DOHH2 (cell line): Measurements from ENCODE around the gene TMEM109.
A peak's percentile ranks its signal among the peaks of the same experiment; 100 is the strongest.

Experiments used
- H3F3A ChIP-seq: fragments of 200-600 bp; sonication (generic), shearing (Covaris generic); 2 replicates; pipeline ENCODE4 v1.6.0; 2016; ENCODE audit warnings: antibody characterized with exemption, mild to moderate bottlenecking; ENCODE audit not compliant: control insufficient read depth, insufficient read depth
- H3K27ac ChIP-seq: fragments of 200-600 bp; sonication (generic); 2 replicates; pipeline ENCODE4 v1.5.1; 2014; ENCODE audit warnings: low read depth, mild to moderate bottlenecking, low read length, moderate library complexity
- H3K27me3 ChIP-seq: fragments of 200-600 bp; sonication (generic); 2 replicates; pipeline ENCODE4 v1.6.1; 2014; ENCODE audit warnings: mild to moderate bottlenecking, low read length, mixed read lengths; ENCODE audit not compliant: control insufficient read depth
- H3K36me3 ChIP-seq: fragments of 200-600 bp; sonication (generic); 2 replicates; pipeline ENCODE4 v1.6.1; 2014; ENCODE audit warnings: mild to moderate bottlenecking, low read length, moderate library complexity, mixed read lengths; ENCODE audit not compliant: control insufficient read depth
- H3K4me1 ChIP-seq: fragments of 200-600 bp; sonication (generic); 2 replicates; pipeline ENCODE4 v1.6.1; 2014; ENCODE audit warnings: mild to moderate bottlenecking, low read length, mixed read lengths; ENCODE audit not compliant: control insufficient read depth
- H3K4me2 ChIP-seq: fragments of 200-600 bp; sonication (generic); 2 replicates; pipeline ENCODE4 v1.6.0; 2014; ENCODE audit warnings: mild to moderate bottlenecking, low read length, moderate library complexity
- H3K4me3 ChIP-seq: fragments of 200-600 bp; sonication (generic); 2 replicates; pipeline ENCODE4 v1.5.1; 2014; ENCODE audit warnings: mild to moderate bottlenecking, low read length, mixed read lengths
- H3K79me2 ChIP-seq: fragments of 200-600 bp; sonication (generic); 2 replicates; pipeline ENCODE4 v1.6.1; 2014; ENCODE audit warnings: mild to moderate bottlenecking, low read length, mixed read lengths; ENCODE audit not compliant: control insufficient read depth
- H3K9me2 ChIP-seq: fragments of 200-600 bp; sonication (generic); replicated peaks from 2 replicates; pipeline ENCODE4 v1.6.1; 2014; ENCODE audit warnings: mild to moderate bottlenecking, low read length, mixed read lengths; ENCODE audit not compliant: control insufficient read depth
- H3K9me3 ChIP-seq: fragments of 200-600 bp; sonication (generic); 2 replicates; pipeline ENCODE4 v1.6.1; 2014; ENCODE audit warnings: antibody characterized with exemption, low read length, mixed read lengths; ENCODE audit not compliant: control insufficient read depth, insufficient read depth
- H4K20me1 ChIP-seq: fragments of 200-600 bp; sonication (generic); 2 replicates; pipeline ENCODE4 v1.6.0; 2014; ENCODE audit warnings: low read depth, mild to moderate bottlenecking, antibody characterized with exemption, low read length, moderate library complexity; ENCODE audit not compliant: control insufficient read depth, insufficient read depth
- EZH2phosphoT487 ChIP-seq: fragments of 200-600 bp; sonication (generic); IDR thresholded peaks from 2 replicates; pipeline ENCODE4 v1.6.1; 2017; ENCODE audit warnings: borderline replicate concordance, mild to moderate bottlenecking, antibody characterized with exemption, low read length, moderate library complexity, mixed read lengths
- TF ChIP-seq, protein P1 (sequence below): fragments of 200-600 bp; sonication (generic); IDR thresholded peaks from one replicate; pipeline ENCODE4 v1.5.1; 2014; ENCODE audit warnings: antibody characterized with exemption, mild to moderate bottlenecking, low read depth, low read length; ENCODE audit not compliant: poor library complexity, severe bottlenecking

The TMEM109 gene

DNA sequence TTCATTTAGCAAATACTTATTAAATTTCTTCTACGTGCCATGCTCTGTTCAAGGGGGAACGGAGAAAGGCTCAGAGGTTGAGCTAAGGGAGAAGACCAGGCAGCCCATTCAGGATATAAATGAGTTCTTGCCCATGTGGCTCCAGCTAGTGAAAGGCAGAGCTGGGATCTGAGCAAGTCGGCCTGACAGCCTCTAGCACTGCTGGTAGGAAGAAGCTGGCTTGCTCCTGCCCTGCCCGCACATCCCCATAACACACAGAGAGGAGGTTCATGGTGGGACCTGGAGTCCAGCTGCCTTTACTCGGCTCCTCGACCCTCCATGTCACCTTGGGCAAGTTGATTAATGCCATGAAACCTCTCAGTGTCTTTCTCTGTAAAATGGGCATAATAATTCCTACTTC is 36.1 kb downstream of the TMEM109 start:
- Histone ChIP-seq H3K9me3 (no peaks in the 10 kb centered on the region), H3F3A (peaks cover 6% of the 10 kb centered on the region; the same call in 1 of the 2 replicates), H3K4me2 (peak overlapping the region; percentile 99), H3K27ac (peak overlapping the region; percentile 16), H3K27me3 (no peaks in the 10 kb centered on the region), H3K9me2 (no peaks in the 10 kb centered on the region), H3K4me1 (peaks cover 54% of the 10 kb centered on the region), H3K4me3 (peak overlapping the region; percentile 97), H3K36me3 (peaks cover 40% of the 10 kb centered on the region), H3K79me2 (peaks cover 60% of the 10 kb centered on the region), H4K20me1 (no peaks in the 10 kb centered on the region)
- TF ChIP-seq, protein P1, sequence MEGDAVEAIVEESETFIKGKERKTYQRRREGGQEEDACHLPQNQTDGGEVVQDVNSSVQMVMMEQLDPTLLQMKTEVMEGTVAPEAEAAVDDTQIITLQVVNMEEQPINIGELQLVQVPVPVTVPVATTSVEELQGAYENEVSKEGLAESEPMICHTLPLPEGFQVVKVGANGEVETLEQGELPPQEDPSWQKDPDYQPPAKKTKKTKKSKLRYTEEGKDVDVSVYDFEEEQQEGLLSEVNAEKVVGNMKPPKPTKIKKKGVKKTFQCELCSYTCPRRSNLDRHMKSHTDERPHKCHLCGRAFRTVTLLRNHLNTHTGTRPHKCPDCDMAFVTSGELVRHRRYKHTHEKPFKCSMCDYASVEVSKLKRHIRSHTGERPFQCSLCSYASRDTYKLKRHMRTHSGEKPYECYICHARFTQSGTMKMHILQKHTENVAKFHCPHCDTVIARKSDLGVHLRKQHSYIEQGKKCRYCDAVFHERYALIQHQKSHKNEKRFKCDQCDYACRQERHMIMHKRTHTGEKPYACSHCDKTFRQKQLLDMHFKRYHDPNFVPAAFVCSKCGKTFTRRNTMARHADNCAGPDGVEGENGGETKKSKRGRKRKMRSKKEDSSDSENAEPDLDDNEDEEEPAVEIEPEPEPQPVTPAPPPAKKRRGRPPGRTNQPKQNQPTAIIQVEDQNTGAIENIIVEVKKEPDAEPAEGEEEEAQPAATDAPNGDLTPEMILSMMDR, result no peak
- TF ChIP-seq EZH2phosphoT487, result no peak

DNA sequence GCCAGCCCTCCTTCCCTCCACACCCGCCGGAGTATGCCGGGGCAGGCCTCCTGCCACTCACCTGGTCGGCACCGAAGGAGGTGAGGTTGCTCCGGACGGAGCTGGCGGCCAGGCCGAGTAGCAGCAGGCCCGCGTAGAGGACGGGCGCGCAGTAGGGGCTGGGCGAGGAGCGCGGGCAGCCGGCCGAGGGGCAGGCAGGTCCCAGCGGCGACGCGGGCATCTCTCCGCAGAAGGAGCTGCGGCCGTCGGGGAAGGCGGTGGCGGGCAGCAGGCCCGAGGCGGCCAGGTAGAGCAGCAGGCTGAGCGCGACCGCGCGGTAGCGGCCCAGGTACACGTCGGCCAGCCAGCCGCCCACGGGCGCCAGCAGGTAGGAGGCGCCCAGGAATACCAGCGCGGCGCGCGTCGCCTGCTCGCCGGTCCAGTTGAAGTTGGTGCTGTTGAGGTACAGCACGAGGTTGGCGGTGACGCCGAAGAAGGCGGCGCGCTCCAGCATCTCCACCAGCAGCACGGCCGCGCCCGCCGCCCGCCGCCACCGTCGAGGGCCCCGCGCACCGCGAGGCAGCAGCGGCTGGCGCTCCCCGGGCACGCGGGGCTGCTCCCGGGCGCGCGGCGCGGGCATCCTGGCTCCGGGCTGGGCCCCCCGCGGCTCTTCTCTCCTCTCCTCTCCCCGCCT is 37.1 kb downstream of the TMEM109 start:
- Histone ChIP-seq H3K36me3 (peaks cover 30% of the 10 kb centered on the region), H4K20me1 (no peaks in the 10 kb centered on the region), H3K4me1 (peaks cover 59% of the 10 kb centered on the region), H3K27ac (peak overlapping the region; percentile 91), H3K4me3 (peak overlapping the region; percentile 97), H3K9me2 (no peaks in the 10 kb centered on the region), H3K4me2 (peak overlapping the region; percentile 99), H3K9me3 (no peaks in the 10 kb centered on the region), H3F3A (peaks cover 6% of the 10 kb centered on the region; the same call in 1 of the 2 replicates), H3K79me2 (peaks cover 54% of the 10 kb centered on the region), H3K27me3 (no peaks in the 10 kb centered on the region)
- TF ChIP-seq, protein P1, result no peak
- TF ChIP-seq EZH2phosphoT487, result no peak

DNA sequence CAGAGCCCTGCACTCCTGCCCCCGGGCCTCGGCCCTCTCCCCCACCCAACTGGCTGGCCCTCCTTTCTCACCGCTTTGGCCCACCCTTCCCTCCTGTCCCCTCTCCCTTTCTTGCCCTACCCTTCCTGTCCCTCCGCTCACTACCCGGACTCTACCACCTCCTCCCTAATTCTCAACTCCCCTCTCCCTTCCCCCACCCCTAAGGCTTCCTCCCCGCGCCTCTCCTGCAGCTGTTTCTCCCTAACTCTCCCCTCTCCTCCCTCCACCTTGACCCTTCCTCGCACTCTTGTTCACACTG is 37.6 kb downstream of the TMEM109 start:
- Histone ChIP-seq H3K36me3 (peaks cover 25% of the 10 kb centered on the region), H3K4me2 (peak overlapping the region; percentile 99), H4K20me1 (no peaks in the 10 kb centered on the region), H3K4me1 (peaks cover 59% of the 10 kb centered on the region), H3K4me3 (peak overlapping the region; percentile 97), H3K9me2 (no peaks in the 10 kb centered on the region), H3K79me2 (peaks cover 50% of the 10 kb centered on the region), H3F3A (peaks cover 6% of the 10 kb centered on the region; the same call in 1 of the 2 replicates), H3K27ac (peak overlapping the region; percentile 91), H3K27me3 (no peaks in the 10 kb centered on the region), H3K9me3 (no peaks in the 10 kb centered on the region)
- TF ChIP-seq EZH2phosphoT487, result no peak
- TF ChIP-seq, protein P1, result no peak
